ENCODE measurements around the gene ZACN.

The ZACN gene

GRCh38 chr17:76091526-76092286, 12.7 kb downstream of the ZACN start:
- peaks cover 22% of the 10 kb centered on the region for H3K36me3 ChIP-seq (ENCODE audit: control insufficient read depth, insufficient read depth, low read length)
- DNase-seq: no peak
- H3K4me3 ChIP-seq (ENCODE audit: low read length): no peak overlapping the region
- no peak overlapping the region for H4K8ac ChIP-seq (ENCODE audit: low read depth, low read length)
- no peak overlapping the region for H4K5ac ChIP-seq (ENCODE audit: low read length)
- H2BK5ac ChIP-seq (ENCODE audit: low read length): no peak overlapping the region
- H3K18ac ChIP-seq (ENCODE audit: low read length): no peak overlapping the region
- no peak overlapping the region for H3K4ac ChIP-seq (ENCODE audit: low read depth, low read length)
- no peak overlapping the region for H3K23ac ChIP-seq (ENCODE audit: low read length)
- no peak overlapping the region for H2AK5ac ChIP-seq (ENCODE audit: low read length)
- H3K79me2 ChIP-seq (ENCODE audit: control insufficient read depth, insufficient read depth, low read length): no peaks in the 10 kb centered on the region
- no peaks in the 10 kb centered on the region for H3K4me1 ChIP-seq (ENCODE audit: control insufficient read depth, low read depth, low read length)
- H2BK120ac ChIP-seq (ENCODE audit: low read depth, low read length): no peak overlapping the region
- H3K27me3 ChIP-seq (ENCODE audit: insufficient read depth, low read length, poor library complexity): no peaks in the 10 kb centered on the region
- H3K79me1 ChIP-seq (ENCODE audit: low read length): peaks cover 2% of the 10 kb centered on the region
- WGBS (ENCODE audit: extremely low coverage, insufficient coverage, low lambda C conversion rate): no CpG with 5 or more reads among the region's 23 CpGs
- H3K56ac ChIP-seq (ENCODE audit: low read length): no peak overlapping the region
- no peak overlapping the region for H3K9ac ChIP-seq (ENCODE audit: low read length)
- H3K4me2 ChIP-seq (ENCODE audit: low read length): no peak overlapping the region
- no peak overlapping the region for H3K27ac ChIP-seq (ENCODE audit: low read depth, low read length)
- no peak overlapping the region for H2BK15ac ChIP-seq (replicated peaks; ENCODE audit: low read depth)

GRCh38 chr17:76092526-76093413, 13.8 kb downstream of the ZACN start:
- H2BK120ac ChIP-seq (ENCODE audit: low read depth, low read length): no peak overlapping the region
- H3K27me3 ChIP-seq (ENCODE audit: insufficient read depth, low read length, poor library complexity): no peaks in the 10 kb centered on the region
- no peak overlapping the region for H3K56ac ChIP-seq (ENCODE audit: low read length)
- no peak overlapping the region for H3K4me2 ChIP-seq (ENCODE audit: low read length)
- H4K8ac ChIP-seq (ENCODE audit: low read depth, low read length): no peak overlapping the region
- peaks cover 20% of the 10 kb centered on the region for H3K36me3 ChIP-seq (ENCODE audit: control insufficient read depth, insufficient read depth, low read length)
- H3K9ac ChIP-seq (ENCODE audit: low read length): no peak overlapping the region
- H3K18ac ChIP-seq (ENCODE audit: low read length): no peak overlapping the region
- H3K79me2 ChIP-seq (ENCODE audit: control insufficient read depth, insufficient read depth, low read length): no peaks in the 10 kb centered on the region
- no peak overlapping the region for H3K4me3 ChIP-seq (ENCODE audit: low read length)
- no peak overlapping the region for H3K4ac ChIP-seq (ENCODE audit: low read depth, low read length)
- no peaks in the 10 kb centered on the region for H3K4me1 ChIP-seq (ENCODE audit: control insufficient read depth, low read depth, low read length)
- H2BK15ac ChIP-seq (replicated peaks; ENCODE audit: low read depth): no peak overlapping the region
- no peak for DNase-seq
- H3K79me1 ChIP-seq (ENCODE audit: low read length): peaks cover 2% of the 10 kb centered on the region
- no CpG with 5 or more reads among the region's 20 CpGs for WGBS (ENCODE audit: extremely low coverage, insufficient coverage, low lambda C conversion rate)
- no peak overlapping the region for H4K5ac ChIP-seq (ENCODE audit: low read length)
- H3K23ac ChIP-seq (ENCODE audit: low read length): no peak overlapping the region
- H2AK5ac ChIP-seq (ENCODE audit: low read length): no peak overlapping the region
- H2BK5ac ChIP-seq (ENCODE audit: low read length): no peak overlapping the region
- no peak overlapping the region for H3K27ac ChIP-seq (ENCODE audit: low read depth, low read length)

GRCh38 chr17:76094046-76094445, 15.1 kb downstream of the ZACN start:
- no peak for DNase-seq
- no CpG with 5 or more reads among the region's 11 CpGs for WGBS (ENCODE audit: extremely low coverage, insufficient coverage, low lambda C conversion rate)
- H2AK5ac ChIP-seq (ENCODE audit: low read length): no peak overlapping the region

GRCh38 chr17:76095943-76096342, 17.0 kb downstream of the ZACN start:
- Histone ChIP-seq H4K5ac (ENCODE audit: low read length) (no peak overlapping the region), H3K27me3 (ENCODE audit: insufficient read depth, low read length, poor library complexity) (no peaks in the 10 kb centered on the region), H3K79me2 (ENCODE audit: control insufficient read depth, insufficient read depth, low read length) (no peaks in the 10 kb centered on the region), H3K23ac (ENCODE audit: low read length) (no peak overlapping the region), H3K4me1 (ENCODE audit: control insufficient read depth, low read depth, low read length) (no peaks in the 10 kb centered on the region), H3K9ac (ENCODE audit: low read length) (no peak overlapping the region), H3K79me1 (ENCODE audit: low read length) (peaks cover 2% of the 10 kb centered on the region), H3K27ac (ENCODE audit: low read depth, low read length) (no peak overlapping the region), H4K8ac (ENCODE audit: low read depth, low read length) (no peak overlapping the region), H2BK5ac (ENCODE audit: low read length) (no peak overlapping the region), H3K56ac (ENCODE audit: low read length) (no peak overlapping the region), H2BK15ac (replicated peaks; ENCODE audit: low read depth) (no peak overlapping the region), H3K4me3 (ENCODE audit: low read length) (no peak overlapping the region), H3K4me2 (ENCODE audit: low read length) (no peak overlapping the region), H3K4ac (ENCODE audit: low read depth, low read length) (no peak overlapping the region), H2BK120ac (ENCODE audit: low read depth, low read length) (no peak overlapping the region), H3K36me3 (ENCODE audit: control insufficient read depth, insufficient read depth, low read length) (peaks cover 13% of the 10 kb centered on the region), H3K18ac (ENCODE audit: low read length) (no peak overlapping the region), H2AK5ac (ENCODE audit: low read length) (no peak overlapping the region)
- no peak for DNase-seq
- WGBS (ENCODE audit: extremely low coverage, insufficient coverage, low lambda C conversion rate): no CpG with 5 or more reads among the region's 13 CpGs

More at GRCh38 chr17:76094046-76094445, 15.1 kb downstream of the ZACN start:
- Histone ChIP-seq H3K79me2 (ENCODE audit: control insufficient read depth, insufficient read depth, low read length) (no peaks in the 10 kb centered on the region), H4K8ac (ENCODE audit: low read depth, low read length) (no peak overlapping the region), H2BK5ac (ENCODE audit: low read length) (no peak overlapping the region), H4K5ac (ENCODE audit: low read length) (no peak overlapping the region), H3K4me3 (ENCODE audit: low read length) (no peak overlapping the region), H3K23ac (ENCODE audit: low read length) (no peak overlapping the region), H2BK120ac (ENCODE audit: low read depth, low read length) (no peak overlapping the region), H3K4me2 (ENCODE audit: low read length) (no peak overlapping the region), H2BK15ac (replicated peaks; ENCODE audit: low read depth) (no peak overlapping the region), H3K4me1 (ENCODE audit: control insufficient read depth, low read depth, low read length) (no peaks in the 10 kb centered on the region), H3K56ac (ENCODE audit: low read length) (no peak overlapping the region), H3K18ac (ENCODE audit: low read length) (no peak overlapping the region), H3K4ac (ENCODE audit: low read depth, low read length) (no peak overlapping the region), H3K27ac (ENCODE audit: low read depth, low read length) (no peak overlapping the region), H3K27me3 (ENCODE audit: insufficient read depth, low read length, poor library complexity) (no peaks in the 10 kb centered on the region), H3K9ac (ENCODE audit: low read length) (no peak overlapping the region), H3K79me1 (ENCODE audit: low read length) (peaks cover 2% of the 10 kb centered on the region), H3K36me3 (ENCODE audit: control insufficient read depth, insufficient read depth, low read length) (peaks cover 14% of the 10 kb centered on the region)

GRCh38 chr17:76097716-76098295, 18.8 kb downstream of the ZACN start:
- no peak overlapping the region for H2BK15ac ChIP-seq (replicated peaks; ENCODE audit: low read depth)
- DNase-seq: no peak

More at GRCh38 chr17:76097716-76098295, 18.8 kb downstream of the ZACN start:
- Histone ChIP-seq H3K23ac (ENCODE audit: low read length) (no peak overlapping the region), H3K4me2 (ENCODE audit: low read length) (no peak overlapping the region), H3K56ac (ENCODE audit: low read length) (no peak overlapping the region), H3K27ac (ENCODE audit: low read depth, low read length) (no peak overlapping the region), H3K27me3 (ENCODE audit: insufficient read depth, low read length, poor library complexity) (no peaks in the 10 kb centered on the region), H3K18ac (ENCODE audit: low read length) (no peak overlapping the region), H3K36me3 (ENCODE audit: control insufficient read depth, insufficient read depth, low read length) (peaks cover 14% of the 10 kb centered on the region), H4K8ac (ENCODE audit: low read depth, low read length) (no peak overlapping the region), H3K79me2 (ENCODE audit: control insufficient read depth, insufficient read depth, low read length) (peaks cover 6% of the 10 kb centered on the region), H4K5ac (ENCODE audit: low read length) (no peak overlapping the region), H3K4ac (ENCODE audit: low read depth, low read length) (no peak overlapping the region), H3K79me1 (ENCODE audit: low read length) (peaks cover 7% of the 10 kb centered on the region), H3K4me1 (ENCODE audit: control insufficient read depth, low read depth, low read length) (peaks cover 2% of the 10 kb centered on the region), H2BK5ac (ENCODE audit: low read length) (no peak overlapping the region), H3K4me3 (ENCODE audit: low read length) (no peak overlapping the region), H2BK120ac (ENCODE audit: low read depth, low read length) (no peak overlapping the region), H3K9ac (ENCODE audit: low read length) (no peak overlapping the region), H2AK5ac (ENCODE audit: low read length) (no peak overlapping the region)
- no CpG with 5 or more reads among the region's 19 CpGs for WGBS (ENCODE audit: extremely low coverage, insufficient coverage, low lambda C conversion rate)

All from mesendoderm (in vitro differentiated cells).